ENCODE results near the gene CTNND2.

GRCh38 chr5:11540112-11540511, 364.1 kb downstream of the CTNND2 start:
- TF ChIP-seq CREB1 (IDR thresholded peaks at IDR 0.05; ENCODE audit: low read depth) = no peak
- TF ChIP-seq, protein P1, sequence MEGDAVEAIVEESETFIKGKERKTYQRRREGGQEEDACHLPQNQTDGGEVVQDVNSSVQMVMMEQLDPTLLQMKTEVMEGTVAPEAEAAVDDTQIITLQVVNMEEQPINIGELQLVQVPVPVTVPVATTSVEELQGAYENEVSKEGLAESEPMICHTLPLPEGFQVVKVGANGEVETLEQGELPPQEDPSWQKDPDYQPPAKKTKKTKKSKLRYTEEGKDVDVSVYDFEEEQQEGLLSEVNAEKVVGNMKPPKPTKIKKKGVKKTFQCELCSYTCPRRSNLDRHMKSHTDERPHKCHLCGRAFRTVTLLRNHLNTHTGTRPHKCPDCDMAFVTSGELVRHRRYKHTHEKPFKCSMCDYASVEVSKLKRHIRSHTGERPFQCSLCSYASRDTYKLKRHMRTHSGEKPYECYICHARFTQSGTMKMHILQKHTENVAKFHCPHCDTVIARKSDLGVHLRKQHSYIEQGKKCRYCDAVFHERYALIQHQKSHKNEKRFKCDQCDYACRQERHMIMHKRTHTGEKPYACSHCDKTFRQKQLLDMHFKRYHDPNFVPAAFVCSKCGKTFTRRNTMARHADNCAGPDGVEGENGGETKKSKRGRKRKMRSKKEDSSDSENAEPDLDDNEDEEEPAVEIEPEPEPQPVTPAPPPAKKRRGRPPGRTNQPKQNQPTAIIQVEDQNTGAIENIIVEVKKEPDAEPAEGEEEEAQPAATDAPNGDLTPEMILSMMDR (IDR thresholded peaks at IDR 0.05 in 2 of 3, conservative IDR thresholded peaks at IDR 0.05 in 1 of 3; ENCODE audit: control insufficient read depth in 2 of 3, extremely low read depth in 1 of 3, insufficient read depth in 1 of 3, low read depth in 3 of 3, low read length in 3 of 3) = no peak

All from GM12878 (cell line).